PFSK-1 (cell line): Measurements from ENCODE around the gene CD96.

Experiments
- FOXP2 ChIP-seq: optimal IDR thresholded peaks from 2 replicates; pipeline ENCODE3; 2011; ENCODE audit warnings: borderline replicate concordance, control low read depth, inconsistent platforms; ENCODE audit not compliant: insufficient read depth; ENCODE audit errors: extremely low read length, extremely low read depth
- POLR2AphosphoS5 ChIP-seq: IDR thresholded peaks from 2 replicates; pipeline ENCODE4 v1.6.1; 2012; ENCODE audit warnings: low read depth, mild to moderate bottlenecking, control low read depth, low read length, moderate library complexity
- SIN3A ChIP-seq: IDR thresholded peaks from 2 replicates; pipeline ENCODE4 v1.6.1; 2012; ENCODE audit warnings: mild to moderate bottlenecking, low read length, moderate library complexity, borderline replicate concordance; ENCODE audit not compliant: insufficient read depth
- TAF1 ChIP-seq: IDR thresholded peaks from 2 replicates; pipeline ENCODE4 v1.6.1; 2012; ENCODE audit warnings: low read length, control low read depth, borderline replicate concordance; ENCODE audit not compliant: insufficient read depth
- TF ChIP-seq, protein P1 (sequence below), 2 experiments: IDR thresholded peaks; 2 replicates each; pipeline versions ENCODE4 v1.6.1 to v1.8.0; 2011 to 2012; ENCODE audit warnings: low read depth in 2 of 2, low read length in 2 of 2, control low read depth in 1 of 2, inconsistent platforms in 1 of 2, mild to moderate bottlenecking in 1 of 2, moderate library complexity in 1 of 2; ENCODE audit not compliant: insufficient read depth in 1 of 2

DNA sequence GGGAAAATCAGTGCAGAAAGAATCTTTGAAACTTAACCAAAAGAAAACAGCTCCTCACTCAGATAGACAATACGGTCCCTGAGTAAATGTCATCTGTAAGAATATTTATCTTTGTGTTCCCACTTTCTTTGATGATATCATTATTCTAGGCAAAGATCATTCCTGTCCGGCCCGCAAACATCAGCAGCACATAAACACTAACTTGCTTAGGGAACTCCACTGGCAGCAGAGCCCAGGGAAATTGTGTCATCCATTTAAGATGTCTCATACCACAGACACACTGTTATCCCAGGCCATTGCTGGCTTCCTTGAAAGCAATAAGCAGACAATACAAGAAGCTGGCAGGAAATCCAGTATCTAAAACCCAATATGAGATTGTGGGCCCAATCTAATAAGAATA, 20.1 kb upstream of the CD96 start:
- TF ChIP-seq, protein P1, sequence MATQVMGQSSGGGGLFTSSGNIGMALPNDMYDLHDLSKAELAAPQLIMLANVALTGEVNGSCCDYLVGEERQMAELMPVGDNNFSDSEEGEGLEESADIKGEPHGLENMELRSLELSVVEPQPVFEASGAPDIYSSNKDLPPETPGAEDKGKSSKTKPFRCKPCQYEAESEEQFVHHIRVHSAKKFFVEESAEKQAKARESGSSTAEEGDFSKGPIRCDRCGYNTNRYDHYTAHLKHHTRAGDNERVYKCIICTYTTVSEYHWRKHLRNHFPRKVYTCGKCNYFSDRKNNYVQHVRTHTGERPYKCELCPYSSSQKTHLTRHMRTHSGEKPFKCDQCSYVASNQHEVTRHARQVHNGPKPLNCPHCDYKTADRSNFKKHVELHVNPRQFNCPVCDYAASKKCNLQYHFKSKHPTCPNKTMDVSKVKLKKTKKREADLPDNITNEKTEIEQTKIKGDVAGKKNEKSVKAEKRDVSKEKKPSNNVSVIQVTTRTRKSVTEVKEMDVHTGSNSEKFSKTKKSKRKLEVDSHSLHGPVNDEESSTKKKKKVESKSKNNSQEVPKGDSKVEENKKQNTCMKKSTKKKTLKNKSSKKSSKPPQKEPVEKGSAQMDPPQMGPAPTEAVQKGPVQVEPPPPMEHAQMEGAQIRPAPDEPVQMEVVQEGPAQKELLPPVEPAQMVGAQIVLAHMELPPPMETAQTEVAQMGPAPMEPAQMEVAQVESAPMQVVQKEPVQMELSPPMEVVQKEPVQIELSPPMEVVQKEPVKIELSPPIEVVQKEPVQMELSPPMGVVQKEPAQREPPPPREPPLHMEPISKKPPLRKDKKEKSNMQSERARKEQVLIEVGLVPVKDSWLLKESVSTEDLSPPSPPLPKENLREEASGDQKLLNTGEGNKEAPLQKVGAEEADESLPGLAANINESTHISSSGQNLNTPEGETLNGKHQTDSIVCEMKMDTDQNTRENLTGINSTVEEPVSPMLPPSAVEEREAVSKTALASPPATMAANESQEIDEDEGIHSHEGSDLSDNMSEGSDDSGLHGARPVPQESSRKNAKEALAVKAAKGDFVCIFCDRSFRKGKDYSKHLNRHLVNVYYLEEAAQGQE (IDR thresholded peaks at IDR 0.05; ENCODE audit: insufficient read depth in 1 of 2, low read depth in 2 of 2, low read length in 2 of 2): no peak
- TF ChIP-seq POLR2AphosphoS5 (no peak), TAF1 (no peak), SIN3A (no peak), FOXP2 (no peak)
